ENCODE data around the gene ASB11.
A peak's percentile ranks its signal among the peaks of the same experiment; 100 is the strongest.

ASB11 gene

GRCh38 chrX:15315509-15315908, at the start of gene ASB11:
Gene ASB11, minus strand, starts transcription at chrX:15315640. Its CDS starts 35 bp downstream, at chrX:15315605.
- no peak for TF ChIP-seq CTCF (IDR thresholded peaks at IDR 0.05; ENCODE audit: low read depth, low read length)
- H3K4me3 ChIP-seq (ENCODE audit: low read depth, low read length), result no peak within 1 kb of the TSS

GRCh38 chrX:15359701-15360100, 44.3 kb upstream of the ASB11 start:
- no peak for TF ChIP-seq CTCF (IDR thresholded peaks at IDR 0.05; ENCODE audit: low read depth, low read length)
- no peak overlapping the region for H3K4me3 ChIP-seq (ENCODE audit: low read depth, low read length)

- H3K4me3 ChIP-seq (ENCODE audit: low read depth, low read length), result no peak overlapping the region
- no peak for TF ChIP-seq CTCF (IDR thresholded peaks at IDR 0.05; ENCODE audit: low read depth, low read length)
Observed at GRCh38 chrX:15358533-15358932, 43.1 kb upstream of the ASB11 start.

GRCh38 chrX:15356444-15356843, 41.0 kb upstream of the ASB11 start:
- H3K4me3 ChIP-seq (ENCODE audit: low read depth, low read length), result no peak overlapping the region
- TF ChIP-seq CTCF (IDR thresholded peaks at IDR 0.05; ENCODE audit: low read depth, low read length), result no peak

- no peak for TF ChIP-seq CTCF (IDR thresholded peaks at IDR 0.05; ENCODE audit: low read depth, low read length)
- no peak overlapping the region for H3K4me3 ChIP-seq (ENCODE audit: low read depth, low read length)
Observed at GRCh38 chrX:15350329-15350996, 35.0 kb upstream of the ASB11 start.

- no peak overlapping the region for H3K4me3 ChIP-seq (ENCODE audit: low read depth, low read length)
- TF ChIP-seq CTCF (IDR thresholded peaks at IDR 0.05; ENCODE audit: low read depth, low read length), result peak; percentile 45; the same call in 1 of the 2 replicates
Observed at GRCh38 chrX:15349046-15349445, 33.6 kb upstream of the ASB11 start.

GRCh38 chrX:15345976-15346375, 30.5 kb upstream of the ASB11 start:
- TF ChIP-seq CTCF (IDR thresholded peaks at IDR 0.05; ENCODE audit: low read depth, low read length), result no peak
- no peak overlapping the region for H3K4me3 ChIP-seq (ENCODE audit: low read depth, low read length)
